Activated T-cell treated with anti-CD3 and anti-CD28 coated beads for 4 hours (primary cell): ENCODE results near the gene BABAM1.

Source experiments
- DNase-seq: peaks from one replicate; pipeline ENCODE4 v3.0.0-alpha.2; 2020

Gene BABAM1

DNA sequence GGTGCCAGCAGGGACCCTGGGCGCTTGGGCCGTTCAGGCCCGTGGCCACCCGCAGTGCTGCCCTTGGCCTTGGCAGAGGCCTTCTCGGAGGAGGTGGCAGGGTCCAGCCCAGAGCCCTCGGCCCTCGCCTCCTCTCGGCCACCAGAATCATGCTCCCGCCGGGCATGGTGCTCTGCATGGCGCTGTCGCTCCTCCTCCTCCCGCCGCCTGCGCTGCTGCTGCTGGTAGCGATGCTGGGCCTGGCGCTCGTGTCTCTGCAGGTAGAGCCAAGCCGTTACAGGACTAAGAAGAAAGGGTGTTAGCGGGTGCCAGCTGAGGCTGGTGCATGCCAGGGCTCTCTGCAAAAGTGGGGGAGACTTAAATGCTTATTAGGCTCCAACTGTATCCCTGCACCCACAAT, 57.9 kb downstream of the BABAM1 start:
- no peak for DNase-seq

DNA sequence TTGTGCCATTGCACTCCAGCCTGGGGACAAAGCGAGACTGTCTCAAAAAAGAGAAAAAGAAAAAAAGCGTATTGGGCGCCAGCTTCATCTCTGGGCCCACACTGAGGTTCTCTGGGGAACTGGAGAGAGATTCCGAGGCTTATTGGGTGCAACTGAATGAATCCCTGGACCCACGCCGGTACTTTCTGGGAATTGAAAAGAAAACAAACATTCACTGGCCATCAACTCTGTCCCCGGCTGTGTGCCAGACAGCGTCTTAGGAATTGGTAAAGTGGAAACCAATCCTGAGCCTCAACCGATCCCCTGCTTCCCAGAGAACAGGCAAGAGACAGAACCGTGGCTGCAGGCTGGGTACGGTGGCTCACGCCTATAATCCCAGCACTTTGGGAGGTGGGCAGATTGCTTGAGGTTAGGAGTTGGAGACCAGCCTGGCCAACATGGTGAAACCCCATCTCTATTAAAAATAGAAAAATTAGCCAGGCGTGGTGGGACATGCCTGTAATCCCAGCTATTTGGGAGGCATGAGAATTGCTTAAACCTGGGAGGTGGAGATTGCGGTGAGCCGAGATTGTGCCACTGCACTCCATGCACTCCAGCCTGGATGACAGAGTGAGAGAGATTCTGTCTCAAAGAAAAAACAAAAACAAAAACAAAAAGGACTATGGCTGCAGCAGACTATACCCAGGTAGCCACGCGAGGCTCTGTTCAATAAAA, 58.8 kb downstream of the BABAM1 start:
- no peak for DNase-seq

DNA sequence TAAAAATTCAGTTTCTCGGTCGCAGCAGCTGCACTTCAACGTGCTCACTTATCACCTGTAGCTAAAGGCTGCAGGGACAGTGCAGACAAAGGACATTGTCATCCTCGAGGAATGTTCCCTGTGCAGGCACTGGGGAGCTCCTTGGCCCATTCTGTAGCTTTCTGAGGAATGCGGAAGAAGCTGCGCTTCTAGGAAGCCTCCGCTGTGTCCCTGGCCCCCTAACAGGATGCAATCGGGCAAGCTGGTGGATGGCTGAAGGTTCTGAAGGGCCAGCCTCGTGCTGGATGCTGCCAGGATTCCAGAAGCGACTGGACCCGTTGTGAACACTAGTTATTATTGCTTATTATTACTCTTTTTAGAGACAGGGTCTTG, 59.3 kb downstream of the BABAM1 start:
- DNase-seq, result no peak

DNA sequence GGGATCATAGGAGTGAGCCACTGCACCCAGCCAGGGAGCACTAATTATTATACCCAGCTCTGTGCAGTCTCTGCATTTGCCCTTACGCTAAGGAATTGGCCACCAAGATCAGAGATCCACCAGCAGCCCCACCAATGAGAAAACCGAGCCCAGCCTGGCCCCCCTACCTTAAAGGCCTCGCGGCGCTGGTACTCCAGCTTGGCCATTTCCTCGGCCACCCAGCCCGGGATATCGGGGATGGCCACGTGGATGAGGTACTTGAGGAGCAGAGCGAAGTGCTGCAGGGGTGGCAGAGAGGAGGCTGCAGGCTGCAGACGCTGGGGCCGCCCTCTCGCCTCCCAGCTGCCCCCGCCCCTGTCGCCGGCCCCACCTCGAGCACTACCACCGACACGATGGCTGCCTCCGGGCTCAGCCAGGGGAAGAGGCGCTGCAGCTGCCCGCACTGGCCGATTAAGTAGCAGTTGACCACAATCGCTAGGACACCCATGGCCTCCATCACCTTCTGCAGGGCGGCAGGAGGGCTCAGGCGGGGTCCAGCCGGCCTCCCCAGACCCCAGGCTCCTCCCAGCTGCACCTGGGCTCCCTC, 59.9 kb downstream of the BABAM1 start:
- no peak for DNase-seq

DNA sequence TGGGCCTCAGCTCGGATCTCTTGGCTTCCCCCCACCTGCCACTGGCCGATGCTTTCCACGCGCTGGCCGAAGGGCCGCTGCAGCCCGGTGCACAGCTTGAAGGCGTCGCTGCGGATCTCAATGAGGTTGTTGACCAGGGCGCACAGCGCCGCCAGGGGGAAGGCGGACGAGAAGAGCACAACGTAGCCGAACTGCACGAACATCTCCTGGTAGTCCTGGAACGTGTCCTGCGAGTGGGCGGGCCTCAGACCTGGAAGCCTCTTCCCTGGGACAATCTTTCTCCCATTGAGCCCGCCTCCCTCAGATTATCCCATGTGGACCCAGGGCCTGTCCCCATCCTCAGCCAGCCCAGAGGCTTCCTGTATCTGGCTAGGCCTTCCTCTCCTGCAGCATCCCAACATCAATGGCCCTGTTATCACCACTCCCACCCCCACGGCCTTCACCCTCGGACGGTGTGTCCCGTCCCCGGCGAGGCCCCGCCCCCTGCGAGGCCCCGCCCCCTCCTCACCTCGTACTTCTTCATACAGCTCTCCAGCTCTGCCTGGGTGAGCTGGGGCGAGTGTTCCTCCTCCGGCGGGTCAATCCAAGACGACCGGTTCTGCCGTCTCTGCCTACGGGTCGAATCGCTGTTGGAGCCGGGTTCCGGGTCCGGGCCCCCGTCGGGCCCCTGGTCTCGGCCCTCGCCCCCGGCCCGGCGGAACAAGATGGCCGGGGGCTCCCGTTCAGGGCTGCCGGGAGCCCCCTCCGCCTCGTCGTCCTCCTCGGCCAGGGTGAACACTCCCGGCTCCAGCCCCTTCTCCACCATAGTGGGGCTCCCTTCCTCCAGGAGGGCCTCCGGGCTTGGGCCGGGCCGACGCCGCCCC, 60.6 kb downstream of the BABAM1 start:
- no peak for DNase-seq
